OCI-LY7 (cell line): ENCODE results near the gene NVL.

Experiments used
- CTCF ChIP-seq: fragments of 200-600 bp; sonication (generic); conservative IDR thresholded peaks from 2 replicates; pipeline ENCODE4 v1.5.1; 2014; ENCODE audit warnings: mild to moderate bottlenecking, antibody characterized with exemption, low read length, moderate library complexity, mixed read lengths
- EZH2phosphoT487 ChIP-seq: fragments of 200-600 bp; sonication (generic); IDR thresholded peaks from 2 replicates; pipeline ENCODE4 v1.6.1; 2018; ENCODE audit warnings: low read depth, borderline replicate concordance, mild to moderate bottlenecking, mixed run types, antibody characterized with exemption, low read length, moderate library complexity, mixed read lengths

GRCh38 chr1:224287714-224288113, 42.3 kb downstream of the NVL start:
- TF ChIP-seq CTCF (no peak), EZH2phosphoT487 (no peak)
